ENCODE measurements around the gene CABP4. TPM values are rescaled to one million over a fixed set of nuclear protein-coding genes. Genes with fewer than 3 reads are reported as not detected.

The CABP4 gene
- total RNA-seq, 1 experiment from 2014 or later = not detected

DNA sequence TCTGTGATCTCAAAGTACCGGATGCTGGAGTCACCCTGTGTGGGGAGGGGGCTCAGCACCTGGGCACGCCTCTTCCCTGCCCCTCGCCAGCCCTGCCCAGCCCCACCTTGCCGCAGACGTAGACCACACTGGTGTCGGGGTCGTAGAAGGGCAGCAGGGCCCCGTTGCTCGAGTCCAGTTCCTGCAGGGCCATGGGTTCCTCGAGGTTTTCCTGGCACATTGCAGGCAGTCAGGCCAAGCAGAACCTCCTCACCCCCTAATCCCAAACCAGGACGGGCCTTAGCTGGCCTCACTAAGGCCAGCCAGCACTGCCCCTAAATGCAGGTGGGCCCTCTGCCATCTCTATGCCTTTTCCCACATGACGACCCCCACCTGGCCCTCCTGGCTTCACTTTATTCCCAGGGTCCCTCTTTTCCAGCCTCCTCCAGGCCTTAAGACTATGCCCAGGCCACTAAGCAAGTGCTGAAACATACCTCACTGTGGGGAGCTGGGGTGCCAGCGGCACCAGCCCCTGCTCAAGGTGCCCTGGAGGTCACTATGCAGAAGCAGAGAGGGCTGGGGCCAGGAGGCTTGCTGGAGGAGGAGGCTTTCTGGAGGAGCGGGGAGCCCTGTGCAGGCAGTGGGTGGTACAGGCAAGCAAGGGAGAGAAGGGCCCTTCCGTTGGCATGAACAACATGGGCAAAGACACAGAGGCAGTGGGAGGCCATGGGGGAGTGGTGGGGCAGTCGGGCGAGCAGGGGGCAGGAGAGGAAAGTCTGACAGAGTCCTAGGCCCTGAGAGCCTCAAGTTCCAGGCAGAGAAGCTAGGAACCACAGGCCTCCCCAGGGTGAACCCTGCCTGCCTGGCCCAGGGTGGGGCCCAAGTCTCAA is 14.7 kb upstream of the CABP4 start:
- H3K4me3 ChIP-seq (replicated peaks in 1 of 2; ENCODE audit: low read depth in 1 of 2, low read length in 2 of 2) = no peak overlapping the region
- ChIA-PET RAD21 (ENCODE audit: low non-redundant PET in 1 of 2, low total read pairs in 2 of 2, uncharacterized antibody in 2 of 2, unreplicated experiment in 2 of 2) (interaction anchor here in 1 of 2 experiments (0.7 kb wide), 1 partner anchor 155 kb away, joined by 3 read pairs; no protein-coding TSS in a partner anchor), CTCF (no interaction called here), POLR2A (no interaction called here)
- BruUV-seq (replicated peaks) = no TSS peak
- H3K9me2 ChIP-seq (ENCODE audit: insufficient read depth) = no peaks in the 10 kb centered on the region
- H2AFZ ChIP-seq (ENCODE audit: low read depth, low read length, poor library complexity, severe bottlenecking) = no peak overlapping the region
- no peak for DNase-seq (ENCODE audit: low read depth, low spot score)
- H3K9me3 ChIP-seq (ENCODE audit: control insufficient read depth in 1 of 2, insufficient read depth in 1 of 2, low read depth in 1 of 2, low read length in 2 of 2) = no peaks in the 10 kb centered on the region
- TF ChIP-seq POLR2A (IDR thresholded peaks at IDR 0.05; ENCODE audit: borderline replicate concordance, extremely low read depth, insufficient read depth, insufficient read length) (no peak), RAD21 (IDR thresholded peaks at IDR 0.05; ENCODE audit: low read depth) (no peak), CTCF (IDR thresholded peaks at IDR 0.05 in 2 of 3, conservative IDR thresholded peaks at IDR 0.05 in 1 of 3; ENCODE audit: borderline replicate concordance in 1 of 3, insufficient read depth in 1 of 3, low read depth in 2 of 3, low read length in 2 of 3) (no peak)
- TF ChIP-seq, protein P1, sequence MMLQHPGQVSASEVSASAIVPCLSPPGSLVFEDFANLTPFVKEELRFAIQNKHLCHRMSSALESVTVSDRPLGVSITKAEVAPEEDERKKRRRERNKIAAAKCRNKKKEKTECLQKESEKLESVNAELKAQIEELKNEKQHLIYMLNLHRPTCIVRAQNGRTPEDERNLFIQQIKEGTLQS (IDR thresholded peaks at IDR 0.05) = no peak
- no peaks in the 10 kb centered on the region for H3K27me3 ChIP-seq (ENCODE audit: insufficient read depth, low read length)
- H4K20me1 ChIP-seq (ENCODE audit: insufficient read depth) = no peaks in the 10 kb centered on the region
- peaks cover 6 to 35% of the 10 kb centered on the region in 2 experiments; a peak in 3 of 4 replicates for H3K4me1 ChIP-seq (ENCODE audit: control insufficient read depth in 1 of 2, insufficient read depth in 2 of 2, low read length in 2 of 2)
- no peak overlapping the region for H3K9ac ChIP-seq (ENCODE audit: low read length)
- ATAC-seq = no peak
- peaks cover 0 to 2% of the 10 kb centered on the region in 2 experiments; a peak in 1 of 4 replicates for H3K36me3 ChIP-seq (ENCODE audit: control insufficient read depth in 1 of 2, insufficient read depth in 2 of 2, low read length in 2 of 2)
- intact Hi-C loops (cut with micrococcal nuclease) = no loop called here
- peak overlapping the region; percentile 26; the same call in 1 of the 2 replicates for H3K27ac ChIP-seq (ENCODE audit: low read depth, low read length)
- H3K79me2 ChIP-seq (ENCODE audit: insufficient read depth, low read length) = peaks cover 7% of the 10 kb centered on the region; the same call in 1 of the 2 replicates
- no peak overlapping the region for H3K4me2 ChIP-seq (ENCODE audit: low read length)

All from HCT116 (cell line).